ENCODE measurements around the gene NCOA4. TPM values are rescaled to one million over a fixed set of nuclear protein-coding genes. Genes with fewer than 3 reads are reported as not detected.
A peak's percentile ranks its signal among the peaks of the same experiment; 100 is the strongest.

Gene NCOA4
- total RNA-seq, 2 donors from 2014 or later: 157 to 200 TPM

DNA sequence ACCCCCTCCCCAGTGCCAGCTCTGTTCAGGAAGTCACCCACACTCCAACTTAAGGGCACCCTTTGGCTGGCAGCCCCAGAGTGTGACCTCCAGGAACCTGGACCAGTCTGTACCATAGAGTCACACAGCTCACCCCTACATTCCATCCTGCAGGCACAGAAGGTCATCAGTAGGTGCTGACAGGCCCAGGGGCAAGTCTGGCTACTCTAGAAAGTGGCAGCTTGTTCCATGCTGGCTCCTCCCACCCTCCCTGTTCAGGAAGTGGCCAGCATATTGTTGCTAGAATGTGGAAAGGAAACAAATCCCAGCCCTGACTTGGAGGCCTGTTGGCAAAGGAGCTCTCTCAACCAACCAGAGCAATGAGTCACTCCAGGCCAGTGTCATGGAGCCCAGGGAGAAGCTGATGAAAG, 3.2 kb upstream of the NCOA4 start:
- Mint-ChIP-seq H3K4me1 (peaks cover 46% of the 10 kb centered on the region), H3K27me3 (ENCODE audit: insufficient read depth) (no peaks in the 10 kb centered on the region), H3K9me3 (no peaks in the 10 kb centered on the region), H3K4me3 (no peak overlapping the region), H3K36me3 (ENCODE audit: low read depth) (peaks cover 2% of the 10 kb centered on the region), H3K27ac (no peak overlapping the region)
- no peak overlapping the region for H3K27ac ChIP-seq (ENCODE audit: low read depth, low read length)
- no peak for DNase-seq
- no peak overlapping the region for H3K9ac ChIP-seq (ENCODE audit: extremely low read depth, low read length, poor library complexity, severe bottlenecking)
- H3K36me3 ChIP-seq (ENCODE audit: control insufficient read depth, insufficient read depth, low read length): no peaks in the 10 kb centered on the region
- no peaks in the 10 kb centered on the region for H3K27me3 ChIP-seq (ENCODE audit: control insufficient read depth, insufficient read depth, low read length, poor library complexity, severe bottlenecking)
- peaks cover 7% of the 10 kb centered on the region for H3K4me1 ChIP-seq (ENCODE audit: control insufficient read depth, insufficient read depth, low read length)
- H3K9me3 ChIP-seq (ENCODE audit: control insufficient read depth, low read length): no peaks in the 10 kb centered on the region
- TF ChIP-seq, protein P1, sequence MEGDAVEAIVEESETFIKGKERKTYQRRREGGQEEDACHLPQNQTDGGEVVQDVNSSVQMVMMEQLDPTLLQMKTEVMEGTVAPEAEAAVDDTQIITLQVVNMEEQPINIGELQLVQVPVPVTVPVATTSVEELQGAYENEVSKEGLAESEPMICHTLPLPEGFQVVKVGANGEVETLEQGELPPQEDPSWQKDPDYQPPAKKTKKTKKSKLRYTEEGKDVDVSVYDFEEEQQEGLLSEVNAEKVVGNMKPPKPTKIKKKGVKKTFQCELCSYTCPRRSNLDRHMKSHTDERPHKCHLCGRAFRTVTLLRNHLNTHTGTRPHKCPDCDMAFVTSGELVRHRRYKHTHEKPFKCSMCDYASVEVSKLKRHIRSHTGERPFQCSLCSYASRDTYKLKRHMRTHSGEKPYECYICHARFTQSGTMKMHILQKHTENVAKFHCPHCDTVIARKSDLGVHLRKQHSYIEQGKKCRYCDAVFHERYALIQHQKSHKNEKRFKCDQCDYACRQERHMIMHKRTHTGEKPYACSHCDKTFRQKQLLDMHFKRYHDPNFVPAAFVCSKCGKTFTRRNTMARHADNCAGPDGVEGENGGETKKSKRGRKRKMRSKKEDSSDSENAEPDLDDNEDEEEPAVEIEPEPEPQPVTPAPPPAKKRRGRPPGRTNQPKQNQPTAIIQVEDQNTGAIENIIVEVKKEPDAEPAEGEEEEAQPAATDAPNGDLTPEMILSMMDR (conservative IDR thresholded peaks at IDR 0.05): no peak
- no peak overlapping the region for H3K4me3 ChIP-seq (ENCODE audit: low read length)

DNA sequence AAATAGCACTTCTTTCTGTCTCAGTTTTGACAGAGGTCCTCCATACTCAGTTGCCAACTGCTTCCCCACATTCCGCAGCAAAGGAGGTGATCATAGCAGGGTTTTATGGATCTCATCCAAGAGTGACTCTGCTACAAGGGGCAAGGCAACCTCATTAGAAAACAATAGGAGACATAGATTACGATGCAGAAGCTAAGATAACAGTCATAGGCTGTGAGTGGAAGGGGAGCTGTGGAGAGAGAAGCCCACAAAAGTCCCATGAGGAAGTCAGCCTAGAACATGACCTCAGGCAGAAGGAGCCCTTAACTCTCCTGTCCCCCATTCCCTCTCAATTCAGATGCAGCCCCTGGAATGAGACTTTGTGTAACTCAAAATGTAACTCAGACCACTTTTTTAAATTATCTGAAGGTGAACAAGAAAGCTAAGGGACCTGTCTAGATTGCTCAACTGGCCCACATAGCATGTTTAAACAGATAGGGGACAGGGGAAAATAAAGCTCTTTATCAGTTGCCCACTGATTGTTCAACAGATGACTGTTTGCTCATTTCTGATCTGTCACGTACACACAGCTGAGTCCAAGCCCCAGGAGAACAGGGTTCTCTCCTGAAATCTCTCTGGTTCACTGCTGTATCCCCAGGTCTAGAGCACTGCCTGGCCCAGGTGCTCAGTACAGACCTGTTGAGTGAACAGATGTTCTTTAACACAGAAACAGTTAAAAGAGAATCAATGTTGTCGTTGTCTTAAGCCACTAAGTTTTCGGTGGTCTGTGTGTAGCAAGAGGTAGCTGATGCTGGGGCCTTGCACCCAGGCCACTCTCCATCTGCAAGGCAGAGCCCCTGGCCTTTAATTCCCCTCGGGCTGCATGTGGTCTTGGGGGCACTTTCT, 1.5 kb upstream of the NCOA4 start:
- no peak overlapping the region for H3K9ac ChIP-seq (ENCODE audit: extremely low read depth, low read length, poor library complexity, severe bottlenecking)
- no peak overlapping the region for H3K4me3 ChIP-seq (ENCODE audit: low read length)
- H3K36me3 ChIP-seq (ENCODE audit: control insufficient read depth, insufficient read depth, low read length): peaks cover 13% of the 10 kb centered on the region
- peaks cover 12% of the 10 kb centered on the region for H3K4me1 ChIP-seq (ENCODE audit: control insufficient read depth, insufficient read depth, low read length)
- H3K27me3 ChIP-seq (ENCODE audit: control insufficient read depth, insufficient read depth, low read length, poor library complexity, severe bottlenecking): no peaks in the 10 kb centered on the region
- no peaks in the 10 kb centered on the region for H3K27me3 Mint-ChIP-seq (ENCODE audit: insufficient read depth)
- H3K9me3 Mint-ChIP-seq: no peaks in the 10 kb centered on the region
- TF ChIP-seq, protein P1 (conservative IDR thresholded peaks at IDR 0.05): no peak
- H3K4me1 Mint-ChIP-seq: peaks cover 49% of the 10 kb centered on the region
- H3K4me3 Mint-ChIP-seq: no peak overlapping the region
- no peak for DNase-seq
- peaks cover 11% of the 10 kb centered on the region for H3K36me3 Mint-ChIP-seq (ENCODE audit: low read depth)
- no peak overlapping the region for H3K27ac ChIP-seq (ENCODE audit: low read depth, low read length)
- H3K27ac Mint-ChIP-seq: peak overlapping the region; percentile 59
- H3K9me3 ChIP-seq (ENCODE audit: control insufficient read depth, low read length): no peaks in the 10 kb centered on the region
- WGBS, 2 experiments (ENCODE audit: insufficient coverage in 1 of 2, insufficient read length in 1 of 2): 70 to 79% methylated on average over 2 to 6 of the region's 6 CpGs

DNA sequence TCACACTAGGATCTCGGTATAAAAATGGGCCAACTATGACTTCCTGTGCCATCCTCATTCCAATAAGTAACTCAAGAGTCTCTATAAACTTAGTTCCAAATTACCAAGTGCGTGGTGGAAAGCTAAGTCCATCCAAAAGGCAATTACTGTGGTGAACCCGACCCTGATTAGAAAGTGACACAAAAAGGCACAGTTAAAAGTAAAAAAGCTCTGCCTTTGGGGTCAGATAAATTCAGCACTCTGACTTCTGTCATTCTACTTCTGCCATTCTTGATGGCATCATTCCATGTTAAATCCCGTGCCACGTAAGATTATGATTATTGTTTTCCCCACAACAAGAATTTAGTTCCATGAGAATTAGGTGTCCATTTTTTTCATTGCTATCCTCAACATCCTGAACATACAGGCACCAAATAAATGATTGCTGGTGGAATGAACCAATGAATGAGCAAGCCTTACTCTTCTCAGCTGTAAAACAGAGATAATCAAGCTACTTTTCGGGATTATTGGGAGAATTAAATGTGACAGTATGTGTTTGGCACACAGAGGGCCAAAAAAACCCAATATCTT, 877 bp downstream of the NCOA4 start:
- H3K27ac Mint-ChIP-seq: peak overlapping the region; percentile 82
- H3K4me1 ChIP-seq (ENCODE audit: control insufficient read depth, insufficient read depth, low read length): peaks cover 20% of the 10 kb centered on the region
- no peak overlapping the region for H3K27ac ChIP-seq (ENCODE audit: low read depth, low read length)
- peak overlapping the region; percentile 76 for H3K9ac ChIP-seq (ENCODE audit: extremely low read depth, low read length, poor library complexity, severe bottlenecking)
- peak overlapping the region; percentile 98 for H3K4me3 ChIP-seq (ENCODE audit: low read length)
- no peaks in the 10 kb centered on the region for H3K27me3 ChIP-seq (ENCODE audit: control insufficient read depth, insufficient read depth, low read length, poor library complexity, severe bottlenecking)
- peak overlapping the region; percentile 91 for H3K4me3 Mint-ChIP-seq
- no peak for DNase-seq
- no peaks in the 10 kb centered on the region for H3K9me3 ChIP-seq (ENCODE audit: control insufficient read depth, low read length)
- peaks cover 48% of the 10 kb centered on the region for H3K4me1 Mint-ChIP-seq
- H3K36me3 Mint-ChIP-seq (ENCODE audit: low read depth): peaks cover 15% of the 10 kb centered on the region
- TF ChIP-seq, protein P1 (conservative IDR thresholded peaks at IDR 0.05): no peak
- 38 to 50% methylated on average over 4 to 6 of the region's 6 CpGs for WGBS, 2 experiments (ENCODE audit: insufficient coverage in 1 of 2, insufficient read length in 1 of 2)
- H3K27me3 Mint-ChIP-seq (ENCODE audit: insufficient read depth): no peaks in the 10 kb centered on the region
- H3K36me3 ChIP-seq (ENCODE audit: control insufficient read depth, insufficient read depth, low read length): peaks cover 28% of the 10 kb centered on the region
- H3K9me3 Mint-ChIP-seq: no peaks in the 10 kb centered on the region

Data from endodermal cell (in vitro differentiated cells).